ENCODE data around the gene PNMA8A.

Gene PNMA8A

DNA sequence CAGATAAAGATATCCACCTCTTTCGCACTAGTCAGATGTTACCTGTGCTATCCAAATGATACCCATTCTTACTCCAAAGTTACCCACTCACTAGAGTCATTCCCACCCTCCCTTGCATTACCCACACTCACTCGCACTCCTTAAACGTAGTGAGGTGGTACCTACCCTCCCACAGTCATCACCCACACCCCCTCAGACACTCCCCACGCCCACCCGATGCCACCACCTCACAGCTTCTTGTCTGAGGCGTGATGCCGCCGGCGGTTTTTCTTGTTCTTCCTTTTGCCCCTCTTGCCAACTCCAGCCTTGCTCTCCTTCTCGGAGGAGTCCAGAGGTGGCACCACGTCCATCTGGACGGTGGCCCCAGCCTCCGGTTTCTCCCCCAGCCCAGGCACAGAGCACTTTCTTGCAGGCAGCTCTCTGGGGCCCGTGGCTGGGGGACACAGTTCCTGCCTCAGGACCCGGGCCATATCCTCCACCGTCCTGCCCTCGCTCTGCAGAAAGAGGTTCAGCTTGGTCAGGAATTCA is 43.8 kb downstream of the PNMA8A start:
- 89% methylated on average over 14 of the region's 17 CpGs for WGBS (ENCODE audit: insufficient coverage)
- no peak overlapping the region for H3K4me3 ChIP-seq (ENCODE audit: control insufficient read depth in 1 of 7, extremely low read depth in 1 of 7, insufficient read depth in 4 of 7, low read depth in 2 of 7, low read length in 6 of 7)
- peaks cover 0 to 23% (median 15%) of the 10 kb centered on the region in 4 experiments for H3K4me1 ChIP-seq (ENCODE audit: control extremely low read depth in 1 of 4, control insufficient read depth in 4 of 4, insufficient read depth in 4 of 4, low read length in 3 of 4)
- H3K36me3 ChIP-seq (ENCODE audit: control insufficient read depth in 4 of 4, insufficient read depth in 4 of 4, low read length in 3 of 4): no peaks in the 10 kb centered on the region
- ChIA-PET CTCF (no interaction called here), POLR2A (no interaction called here)
- no peak overlapping the region for H3K27ac ChIP-seq (ENCODE audit: insufficient read depth in 1 of 2, low read depth in 1 of 2, low read length in 2 of 2, poor library complexity in 1 of 2, severe bottlenecking in 2 of 2)
- H3K27me3 ChIP-seq (replicated peaks in 2 of 5; ENCODE audit: control insufficient read depth in 4 of 5, insufficient read depth in 5 of 5, low read length in 4 of 5): peaks cover 4 to 64% (median 26%) of the 10 kb centered on the region in 5 experiments
- H3K9me3 ChIP-seq (ENCODE audit: control extremely low read depth in 1 of 5, control insufficient read depth in 4 of 5, insufficient read depth in 2 of 5, low read depth in 1 of 5, low read length in 4 of 5): no peaks in the 10 kb centered on the region
- no peak for DNase-seq

DNA sequence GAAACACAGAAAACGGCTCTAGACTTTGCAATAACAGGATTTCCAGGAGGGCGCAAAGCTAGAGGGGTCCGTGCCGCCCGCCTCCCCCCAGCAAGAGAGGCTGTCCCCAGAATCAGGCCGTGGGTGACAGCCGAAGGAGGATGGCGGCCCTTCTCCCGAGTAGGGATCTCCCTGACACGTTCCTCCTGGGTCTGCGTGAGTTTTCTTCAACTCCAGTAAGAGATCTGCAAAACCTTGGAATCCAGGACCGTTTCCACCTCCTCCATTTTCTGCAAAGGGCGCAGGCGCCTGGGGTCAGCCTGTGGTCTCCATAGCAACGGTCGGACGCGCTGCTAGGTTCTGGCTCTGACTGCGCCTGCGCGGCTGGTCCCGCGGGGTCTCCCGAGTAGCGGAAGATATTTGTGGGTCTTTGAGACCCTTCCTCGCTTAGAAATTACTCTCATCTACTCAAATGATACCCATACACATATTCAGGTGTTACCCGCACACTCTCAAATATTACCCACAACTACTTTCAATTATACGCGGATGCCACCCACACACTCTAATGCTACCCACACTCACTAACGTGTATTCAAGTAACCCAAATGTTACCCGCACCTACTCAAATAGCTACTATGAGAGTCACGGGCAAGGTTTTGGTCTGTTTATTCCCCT is 44.7 kb downstream of the PNMA8A start:
- 2% methylated on average over 27 of the region's 32 CpGs for WGBS (ENCODE audit: insufficient coverage)
- CTCF ChIA-PET: no interaction called here
- Histone ChIP-seq H3K27ac (ENCODE audit: insufficient read depth in 1 of 2, low read depth in 1 of 2, low read length in 2 of 2, poor library complexity in 1 of 2, severe bottlenecking in 2 of 2) (no peak overlapping the region), H3K27me3 (replicated peaks in 2 of 5; ENCODE audit: control insufficient read depth in 4 of 5, insufficient read depth in 5 of 5, low read length in 4 of 5) (peaks cover 4 to 64% (median 24%) of the 10 kb centered on the region in 5 experiments), H3K9me3 (ENCODE audit: control extremely low read depth in 1 of 5, control insufficient read depth in 4 of 5, insufficient read depth in 2 of 5, low read depth in 1 of 5, low read length in 4 of 5) (no peaks in the 10 kb centered on the region), H3K36me3 (ENCODE audit: control insufficient read depth in 4 of 4, insufficient read depth in 4 of 4, low read length in 3 of 4) (no peaks in the 10 kb centered on the region), H3K4me3 (ENCODE audit: control insufficient read depth in 1 of 7, extremely low read depth in 1 of 7, insufficient read depth in 4 of 7, low read depth in 2 of 7, low read length in 6 of 7) (peak overlapping the region; percentile 22 to 86 (median 70)), H3K4me1 (ENCODE audit: control extremely low read depth in 1 of 4, control insufficient read depth in 4 of 4, insufficient read depth in 4 of 4, low read length in 3 of 4) (peaks cover 0 to 23% (median 15%) of the 10 kb centered on the region in 4 experiments)
- DNase-seq: peak in 2 of 3 donors; percentile 72 to 74
- POLR2A ChIA-PET: interaction anchor here (0.6 kb wide), 1 partner anchor 22 kb away, joined by 3 read pairs; no protein-coding TSS in a partner anchor

DNA sequence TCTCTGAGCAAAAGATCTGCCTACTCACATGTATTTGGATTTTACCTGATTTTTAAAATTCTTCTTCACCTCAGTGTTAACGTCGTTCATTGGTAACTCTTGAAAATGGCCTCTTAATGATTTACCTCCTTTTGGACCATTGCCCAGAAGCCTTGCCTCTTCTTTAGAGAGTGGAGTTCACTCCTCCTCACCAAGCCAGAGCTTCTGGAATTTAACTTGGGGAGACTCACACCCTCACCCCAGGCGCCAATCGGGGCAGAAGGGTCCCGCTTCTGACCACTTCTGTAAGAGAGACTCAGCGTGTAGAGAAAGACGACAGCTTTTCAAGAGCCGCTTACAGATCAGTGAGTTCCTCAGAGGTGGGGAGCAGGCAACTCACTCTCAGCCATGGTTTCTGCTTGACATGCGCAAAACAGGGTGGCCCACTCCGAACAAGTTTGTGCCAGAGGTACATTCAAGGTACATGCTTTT is 45.3 kb downstream of the PNMA8A start:
- no peaks in the 10 kb centered on the region for H3K36me3 ChIP-seq (ENCODE audit: control insufficient read depth in 4 of 4, insufficient read depth in 4 of 4, low read length in 3 of 4)
- no peaks in the 10 kb centered on the region for H3K9me3 ChIP-seq (ENCODE audit: control extremely low read depth in 1 of 5, control insufficient read depth in 4 of 5, insufficient read depth in 2 of 5, low read depth in 1 of 5, low read length in 4 of 5)
- H3K27ac ChIP-seq (ENCODE audit: insufficient read depth in 1 of 2, low read depth in 1 of 2, low read length in 2 of 2, poor library complexity in 1 of 2, severe bottlenecking in 2 of 2): no peak overlapping the region
- ChIA-PET CTCF (interaction anchor here (0.7 to 0.8 kb wide), 2 partner anchors 8 to 22 kb away, joined by 3 to 4 read pairs; no protein-coding TSS in a partner anchor), POLR2A (interaction anchor here (0.6 kb wide), 1 partner anchor 22 kb away, joined by 3 read pairs; no protein-coding TSS in a partner anchor)
- peak overlapping the region; percentile 22 to 86 (median 70) for H3K4me3 ChIP-seq (ENCODE audit: control insufficient read depth in 1 of 7, extremely low read depth in 1 of 7, insufficient read depth in 4 of 7, low read depth in 2 of 7, low read length in 6 of 7)
- 0% methylated on average over 7 of the region's 10 CpGs for WGBS (ENCODE audit: insufficient coverage)
- peaks cover 0 to 23% (median 15%) of the 10 kb centered on the region in 4 experiments for H3K4me1 ChIP-seq (ENCODE audit: control extremely low read depth in 1 of 4, control insufficient read depth in 4 of 4, insufficient read depth in 4 of 4, low read length in 3 of 4)
- H3K27me3 ChIP-seq (replicated peaks in 2 of 5; ENCODE audit: control insufficient read depth in 4 of 5, insufficient read depth in 5 of 5, low read length in 4 of 5): peaks cover 4 to 60% (median 22%) of the 10 kb centered on the region in 5 experiments
- DNase-seq: peak in 2 of 3 donors; percentile 42 to 59

DNA sequence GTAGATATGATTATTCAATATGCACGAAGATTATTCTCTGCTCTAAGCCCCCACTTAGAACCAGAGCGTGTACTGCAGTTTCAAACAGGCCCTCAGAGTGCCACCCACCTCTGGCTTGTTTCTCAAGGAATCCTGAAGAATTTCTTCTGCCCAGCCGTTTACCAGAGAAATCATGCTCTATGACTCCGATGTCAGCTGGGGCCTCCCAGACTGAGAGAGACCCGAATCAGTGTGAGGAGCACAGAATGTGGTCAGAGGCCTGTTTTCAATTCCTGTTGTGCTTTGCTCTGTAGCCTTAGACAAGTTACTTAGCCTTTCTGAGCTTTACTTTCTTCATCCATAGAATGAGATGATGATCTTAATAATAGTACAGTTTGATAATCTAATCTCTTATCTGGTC is 48.2 kb downstream of the PNMA8A start:
- Histone ChIP-seq H3K27me3 (replicated peaks in 2 of 5; ENCODE audit: control insufficient read depth in 4 of 5, insufficient read depth in 5 of 5, low read length in 4 of 5) (peaks cover 0 to 47% (median 19%) of the 10 kb centered on the region in 5 experiments), H3K4me3 (ENCODE audit: control insufficient read depth in 1 of 7, extremely low read depth in 1 of 7, insufficient read depth in 4 of 7, low read depth in 2 of 7, low read length in 6 of 7) (no peak overlapping the region), H3K4me1 (ENCODE audit: control extremely low read depth in 1 of 4, control insufficient read depth in 4 of 4, insufficient read depth in 4 of 4, low read length in 3 of 4) (peaks cover 0 to 12% (median 9%) of the 10 kb centered on the region in 4 experiments), H3K27ac (ENCODE audit: insufficient read depth in 1 of 2, low read depth in 1 of 2, low read length in 2 of 2, poor library complexity in 1 of 2, severe bottlenecking in 2 of 2) (no peak overlapping the region), H3K36me3 (ENCODE audit: control insufficient read depth in 4 of 4, insufficient read depth in 4 of 4, low read length in 3 of 4) (no peaks in the 10 kb centered on the region), H3K9me3 (ENCODE audit: control extremely low read depth in 1 of 5, control insufficient read depth in 4 of 5, insufficient read depth in 2 of 5, low read depth in 1 of 5, low read length in 4 of 5) (no peaks in the 10 kb centered on the region)
- WGBS (ENCODE audit: insufficient coverage): 100% methylated on average over 4 of the region's 5 CpGs
- DNase-seq: no peak
- POLR2A ChIA-PET: no interaction called here
- CTCF ChIA-PET: no interaction called here

DNA sequence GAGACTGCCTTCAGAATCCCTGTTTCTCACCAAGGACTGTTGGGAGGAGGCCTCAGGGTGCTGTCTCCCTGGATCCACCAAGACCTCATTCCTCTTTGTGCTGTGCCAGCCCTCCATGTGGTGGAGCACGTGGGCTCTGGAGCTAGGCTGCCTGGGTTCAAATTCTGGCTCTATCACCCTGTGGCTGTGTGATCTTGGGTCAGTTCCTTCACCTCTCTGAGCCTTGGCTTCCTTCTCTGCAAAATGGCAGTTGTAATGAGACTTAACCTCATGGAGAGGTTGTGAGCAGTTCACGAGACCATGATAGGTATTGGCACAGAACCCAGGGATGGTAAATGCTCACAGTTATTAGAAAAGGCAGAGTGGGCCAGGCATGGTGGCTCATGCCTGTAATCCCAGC is 49.0 kb downstream of the PNMA8A start:
- ChIA-PET CTCF (no interaction called here), POLR2A (interaction anchor here (0.6 kb wide), 1 partner anchor 381 kb away, joined by 3 read pairs; no protein-coding TSS in a partner anchor)
- peaks cover 0 to 11% (median 8%) of the 10 kb centered on the region in 4 experiments for H3K4me1 ChIP-seq (ENCODE audit: control extremely low read depth in 1 of 4, control insufficient read depth in 4 of 4, insufficient read depth in 4 of 4, low read length in 3 of 4)
- no peaks in the 10 kb centered on the region for H3K9me3 ChIP-seq (ENCODE audit: control extremely low read depth in 1 of 5, control insufficient read depth in 4 of 5, insufficient read depth in 2 of 5, low read depth in 1 of 5, low read length in 4 of 5)
- no peak overlapping the region for H3K27ac ChIP-seq (ENCODE audit: insufficient read depth in 1 of 2, low read depth in 1 of 2, low read length in 2 of 2, poor library complexity in 1 of 2, severe bottlenecking in 2 of 2)
- no peak overlapping the region for H3K4me3 ChIP-seq (ENCODE audit: control insufficient read depth in 1 of 7, extremely low read depth in 1 of 7, insufficient read depth in 4 of 7, low read depth in 2 of 7, low read length in 6 of 7)
- no peak for DNase-seq
- no peaks in the 10 kb centered on the region for H3K36me3 ChIP-seq (ENCODE audit: control insufficient read depth in 4 of 4, insufficient read depth in 4 of 4, low read length in 3 of 4)
- peaks cover 0 to 39% (median 16%) of the 10 kb centered on the region in 5 experiments for H3K27me3 ChIP-seq (replicated peaks in 2 of 5; ENCODE audit: control insufficient read depth in 4 of 5, insufficient read depth in 5 of 5, low read length in 4 of 5)
- 100% methylated on average over 2 of the region's 2 CpGs for WGBS (ENCODE audit: insufficient coverage)

DNA sequence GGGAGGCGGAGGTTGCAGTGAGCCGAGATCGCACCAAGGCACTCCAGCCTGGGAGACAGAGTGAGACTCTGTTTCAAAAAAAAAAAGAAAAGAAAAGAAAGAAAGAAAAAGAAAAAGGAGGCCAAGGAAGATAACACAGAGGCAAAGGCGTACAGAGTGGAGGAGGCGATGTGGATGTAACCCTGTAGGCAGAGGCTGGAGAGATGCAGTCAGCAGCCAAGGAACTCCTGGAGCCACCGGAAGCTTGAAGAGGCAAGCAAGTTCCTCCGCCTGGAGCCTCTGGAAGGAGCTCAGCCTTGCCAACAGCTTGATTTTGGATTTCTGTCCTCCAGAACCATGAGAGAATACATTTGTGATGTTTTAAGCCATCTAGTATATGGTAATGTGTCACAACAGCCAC is 51.3 kb downstream of the PNMA8A start:
- WGBS (ENCODE audit: insufficient coverage): 89% methylated on average over 7 of the region's 7 CpGs
- peaks cover 0 to 9% (median 7%) of the 10 kb centered on the region in 4 experiments for H3K4me1 ChIP-seq (ENCODE audit: control extremely low read depth in 1 of 4, control insufficient read depth in 4 of 4, insufficient read depth in 4 of 4, low read length in 3 of 4)
- CTCF ChIA-PET: no interaction called here
- no peak for DNase-seq
- H3K27ac ChIP-seq (ENCODE audit: insufficient read depth in 1 of 2, low read depth in 1 of 2, low read length in 2 of 2, poor library complexity in 1 of 2, severe bottlenecking in 2 of 2): no peak overlapping the region
- H3K27me3 ChIP-seq (replicated peaks in 2 of 5; ENCODE audit: control insufficient read depth in 4 of 5, insufficient read depth in 5 of 5, low read length in 4 of 5): peaks cover 2 to 38% (median 15%) of the 10 kb centered on the region in 5 experiments
- no peak overlapping the region for H3K4me3 ChIP-seq (ENCODE audit: control insufficient read depth in 1 of 7, extremely low read depth in 1 of 7, insufficient read depth in 4 of 7, low read depth in 2 of 7, low read length in 6 of 7)
- no peaks in the 10 kb centered on the region for H3K36me3 ChIP-seq (ENCODE audit: control insufficient read depth in 4 of 4, insufficient read depth in 4 of 4, low read length in 3 of 4)
- POLR2A ChIA-PET: no interaction called here
- H3K9me3 ChIP-seq (ENCODE audit: control extremely low read depth in 1 of 5, control insufficient read depth in 4 of 5, insufficient read depth in 2 of 5, low read depth in 1 of 5, low read length in 4 of 5): peaks cover 0 to 3% (median 0%) of the 10 kb centered on the region in 5 experiments

All from common myeloid progenitor, CD34-positive (primary cell).